Forelimb muscle (tissue), 1 donor: Measurements from ENCODE around the gene PAX5. TPM values are rescaled to one million over a fixed set of nuclear protein-coding genes. Genes with fewer than 3 reads are reported as not detected.

Source experiments
- DNase-seq: peaks from one replicate; pipeline ENCODE4 v3.0.0-alpha.2; 2013; ENCODE audit warnings: low read depth
- polyA plus RNA-seq: library from polyadenylated mRNA; unstranded; fragments of 120-200 nt; gene quantifications from one replicate; pipeline ENCODE4 v1.2.1, GENCODE V29; 2013; ENCODE audit not compliant: insufficient read length

The PAX5 gene
- polyA plus RNA-seq, 1 donor = 0.25 TPM

- no peak for DNase-seq
Measured at GRCh38 chr9:36861528-36862205, 172.4 kb downstream of the PAX5 start.

- DNase-seq = no peak
Measured at GRCh38 chr9:36858805-36859375, 175.2 kb downstream of the PAX5 start.

GRCh38 chr9:36855448-36856315 lies 178.4 kb downstream of the PAX5 start:
- no peak for DNase-seq

DNA sequence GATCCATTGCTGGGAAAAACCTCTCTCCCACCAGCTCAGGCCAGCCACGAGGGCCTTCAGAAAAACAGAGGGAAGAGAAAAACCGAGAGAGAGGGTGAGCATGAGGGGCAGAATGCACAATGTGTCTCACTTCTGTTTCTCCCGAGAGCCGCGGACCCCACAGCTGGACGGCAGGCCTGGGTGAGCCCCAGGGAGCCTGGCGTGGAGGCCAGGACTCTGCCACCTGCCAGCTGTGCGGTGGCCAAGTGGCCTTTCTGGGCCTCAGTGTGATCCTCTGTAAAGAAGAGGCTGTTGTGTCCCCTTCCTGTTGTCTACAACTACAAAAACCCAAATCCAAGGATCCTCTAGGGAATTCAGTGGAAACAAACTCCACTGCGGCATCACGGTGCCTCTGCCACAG lies 179.3 kb downstream of the PAX5 start:
- no peak for DNase-seq

GRCh38 chr9:36854034-36854433 lies 180.0 kb downstream of the PAX5 start:
- no peak for DNase-seq

- DNase-seq = no peak
Measured at GRCh38 chr9:36853233-36853632, 180.8 kb downstream of the PAX5 start.

- no peak for DNase-seq
Measured at GRCh38 chr9:36849943-36850342, 184.1 kb downstream of the PAX5 start.

DNA sequence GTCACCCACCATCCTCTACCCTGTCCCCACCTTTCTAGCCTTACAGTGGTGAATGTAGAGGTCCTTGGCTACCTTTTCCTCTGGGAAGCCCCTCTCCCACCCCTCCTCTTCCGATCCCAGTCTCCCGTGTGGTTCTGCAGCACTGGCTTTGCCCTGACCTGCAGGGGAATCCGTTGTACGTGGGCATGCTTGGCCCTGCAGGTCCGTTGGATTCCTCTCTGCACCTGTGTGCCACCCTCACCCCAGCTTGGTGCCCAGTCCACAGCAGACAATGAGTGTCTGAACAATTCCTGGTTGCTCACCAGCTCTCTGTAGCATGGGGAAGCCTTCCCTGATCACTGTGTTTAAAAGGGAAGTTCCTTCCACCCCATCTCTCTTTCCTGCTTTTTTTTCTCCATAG lies 185.1 kb downstream of the PAX5 start:
- no peak for DNase-seq

- DNase-seq = no peak
Measured at GRCh38 chr9:36847781-36848673, 186.0 kb downstream of the PAX5 start.

DNA sequence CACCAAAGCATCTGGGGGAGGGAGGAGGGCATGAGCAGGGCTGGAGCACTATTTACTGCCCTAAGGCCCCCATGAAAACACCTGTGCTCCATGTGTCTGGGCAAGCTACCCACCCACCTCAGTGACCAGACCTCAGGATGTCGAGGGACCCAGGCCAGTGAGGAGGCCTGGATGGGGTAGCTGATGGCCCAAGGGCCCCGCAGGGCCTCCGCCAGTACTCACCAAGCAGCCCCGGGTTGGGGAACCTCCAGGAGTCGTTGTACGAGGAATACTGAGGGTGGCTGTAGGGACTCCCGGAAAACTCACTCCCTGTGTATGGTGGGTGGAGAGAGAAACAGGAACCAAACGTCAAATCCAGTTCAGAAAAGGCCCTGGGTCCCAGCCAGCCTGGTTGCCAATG lies 187.4 kb downstream of the PAX5 start:
- no peak for DNase-seq

DNA sequence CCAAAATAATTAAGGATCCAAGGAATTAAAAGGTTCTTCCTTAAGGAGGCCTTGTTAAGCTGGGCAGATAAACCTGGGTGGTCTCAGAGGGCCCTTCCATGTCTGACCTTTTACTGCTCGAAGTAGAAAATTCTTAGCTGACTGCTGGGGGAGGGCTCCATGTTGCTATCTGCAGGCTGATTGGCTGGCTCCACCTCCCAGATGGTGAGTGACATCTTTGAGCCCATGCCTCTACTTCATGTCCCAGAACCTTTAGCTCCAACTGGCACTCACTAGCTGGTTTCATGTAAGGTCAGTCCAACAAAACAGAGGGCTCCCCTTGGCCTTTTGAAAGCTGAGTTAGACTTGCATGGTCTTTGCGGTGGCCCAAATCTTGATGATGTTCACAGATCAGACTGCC lies 188.2 kb downstream of the PAX5 start:
- DNase-seq = no peak

DNA sequence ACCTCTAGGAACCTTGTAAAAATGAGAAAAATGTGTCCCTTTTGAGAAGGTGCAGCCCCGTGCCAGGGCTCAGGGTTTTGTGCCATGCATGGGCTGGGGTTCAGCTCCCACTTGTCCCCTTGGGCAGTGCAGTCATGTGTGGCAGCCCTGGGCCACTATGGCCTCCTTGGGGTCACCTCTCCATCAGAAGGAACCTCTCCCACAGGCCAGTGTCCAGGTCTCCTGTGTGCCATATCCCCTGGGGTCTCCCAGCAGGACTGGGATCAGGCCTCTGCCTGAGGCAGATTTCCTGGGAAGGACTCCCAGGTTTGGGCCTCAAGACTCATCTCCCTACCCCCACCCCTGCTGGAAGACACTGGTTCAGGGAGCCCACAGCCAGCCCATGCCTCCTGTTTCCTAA lies 189.1 kb downstream of the PAX5 start:
- DNase-seq = no peak

- no peak for DNase-seq
Measured at GRCh38 chr9:36843964-36844363, 190.1 kb downstream of the PAX5 start.

DNA sequence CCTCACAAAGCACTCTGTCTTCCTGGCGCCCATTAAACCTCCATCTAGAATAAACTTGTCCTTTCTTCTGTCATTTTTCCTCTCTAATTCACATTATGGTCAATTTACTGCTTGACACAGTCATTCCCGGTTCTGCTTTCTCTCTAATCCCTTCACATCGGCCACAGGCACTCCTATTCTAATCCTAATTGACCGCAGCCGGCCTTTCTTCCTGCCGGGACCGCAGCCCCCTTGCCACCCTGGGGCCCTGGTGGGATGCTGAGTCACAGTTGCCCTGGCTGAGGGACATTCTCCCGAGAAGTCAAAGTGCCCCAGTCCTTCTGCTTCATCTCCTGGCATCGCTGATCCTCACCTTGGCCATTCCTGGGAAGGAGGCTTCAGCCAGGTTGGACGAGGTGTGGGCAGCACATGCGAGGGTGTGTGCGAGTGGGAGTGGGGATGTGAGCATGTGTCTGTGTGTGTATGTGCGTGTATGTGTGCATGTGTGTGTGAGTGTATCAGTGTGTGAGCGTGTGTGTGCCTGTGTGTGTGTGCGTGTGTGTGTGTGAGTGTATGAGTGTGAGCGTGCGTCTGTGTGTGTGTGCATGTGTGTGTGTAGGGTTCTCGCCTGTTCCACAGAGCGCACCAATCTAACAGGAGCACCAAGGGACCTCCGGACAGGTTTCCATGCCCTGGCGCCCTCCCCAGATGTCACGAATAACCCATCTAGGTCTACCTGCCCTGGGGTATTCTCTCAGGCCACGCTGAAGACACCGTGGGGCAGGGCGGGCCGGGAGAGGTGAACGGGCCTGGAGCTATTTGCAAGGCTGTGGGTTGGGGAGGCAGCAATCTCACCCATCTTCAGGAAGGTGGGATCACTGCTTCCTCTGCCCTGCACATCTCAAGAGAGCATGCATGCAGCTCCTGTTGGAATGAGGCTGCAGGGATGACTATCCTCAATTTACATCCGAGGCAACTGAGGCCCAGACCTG lies 191.2 kb downstream of the PAX5 start:
- no peak for DNase-seq

DNA sequence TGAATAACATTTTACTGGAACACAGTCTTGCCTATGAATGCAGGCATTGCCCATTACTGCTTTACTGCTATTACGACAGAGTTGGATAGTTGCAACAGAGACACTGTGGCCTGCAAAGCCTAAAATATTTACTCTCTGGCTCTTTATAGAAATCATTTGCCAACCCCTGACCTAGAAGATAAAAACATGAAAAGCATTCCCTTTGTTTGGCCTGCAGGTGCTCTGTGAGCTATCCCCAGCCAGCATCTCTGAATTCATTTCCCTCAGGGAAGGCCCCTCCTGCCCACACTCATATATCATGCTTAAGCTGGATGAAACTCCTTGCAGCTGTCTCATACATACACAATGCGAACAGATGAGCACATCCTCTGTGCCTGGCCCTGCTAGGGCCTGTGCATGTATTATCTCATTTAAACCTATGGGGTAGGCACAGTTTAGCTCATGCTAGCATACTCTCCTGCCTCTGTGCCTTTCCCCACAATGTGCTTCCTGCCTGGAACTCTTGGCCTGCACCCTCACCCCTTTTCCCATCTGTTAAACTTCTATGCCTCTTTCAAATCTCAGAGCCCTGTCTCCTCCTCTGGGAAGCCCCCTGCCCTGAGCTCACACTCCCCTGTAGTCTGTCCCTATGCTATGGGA lies 193.1 kb downstream of the PAX5 start:
- DNase-seq = no peak

DNA sequence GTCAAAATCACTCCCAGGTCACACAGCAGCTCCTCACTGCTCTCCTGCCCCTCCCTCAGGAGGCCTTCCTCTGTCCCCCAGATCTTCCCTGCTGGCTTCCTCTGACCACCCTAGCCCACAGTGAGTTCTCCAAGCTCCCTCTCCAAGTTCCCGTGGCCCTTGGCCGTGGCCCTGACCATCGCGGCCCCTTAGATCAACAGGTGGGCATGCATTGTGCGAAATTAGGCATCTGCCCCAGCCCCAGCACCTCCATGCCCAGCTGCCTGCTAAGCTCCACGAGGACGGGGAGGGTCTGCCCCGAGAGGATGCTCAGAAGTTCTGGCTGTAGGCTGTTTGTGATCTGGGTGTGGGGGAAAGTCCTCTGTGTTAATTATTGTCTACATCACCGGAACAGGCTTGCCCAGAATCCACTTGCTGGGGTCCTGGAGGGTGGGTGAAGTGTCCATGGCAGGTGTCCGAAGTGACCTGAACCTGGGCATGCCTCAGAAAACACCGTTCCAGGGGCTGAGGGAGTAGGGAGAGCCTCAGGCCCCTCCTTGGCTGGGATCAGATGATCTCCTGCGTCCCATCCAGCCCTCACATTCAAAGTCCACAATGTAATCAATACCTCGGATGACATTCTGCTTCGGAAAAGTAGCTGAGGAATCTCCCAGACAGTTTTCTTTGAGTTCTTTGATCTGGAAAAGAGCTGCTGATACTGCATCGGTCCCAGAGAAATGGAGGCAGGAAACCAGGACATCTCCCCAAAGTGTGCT lies 194.8 kb downstream of the PAX5 start:
- DNase-seq = no peak

GRCh38 chr9:36837431-36838405 lies 196.3 kb downstream of the PAX5 start:
- DNase-seq = no peak

- DNase-seq = no peak
Measured at GRCh38 chr9:36836486-36836885, 197.6 kb downstream of the PAX5 start.
